PC-3 (cell line): ENCODE data around the gene MME.

Experiments
- EZH2 ChIP-seq: fragments of 300-600 bp; sonication (generic); IDR thresholded peaks from one replicate; pipeline ENCODE4 v1.6.1; 2017; ENCODE audit warnings: antibody characterized with exemption, mild to moderate bottlenecking, low read length; ENCODE audit not compliant: unreplicated experiment
- TF ChIP-seq, protein P1 (sequence below): fragments of 300-600 bp; sonication (generic); conservative IDR thresholded peaks from 2 replicates; pipeline ENCODE4 v1.5.1; 2017; ENCODE audit warnings: antibody characterized with exemption, low read depth, mild to moderate bottlenecking, low read length

DNA sequence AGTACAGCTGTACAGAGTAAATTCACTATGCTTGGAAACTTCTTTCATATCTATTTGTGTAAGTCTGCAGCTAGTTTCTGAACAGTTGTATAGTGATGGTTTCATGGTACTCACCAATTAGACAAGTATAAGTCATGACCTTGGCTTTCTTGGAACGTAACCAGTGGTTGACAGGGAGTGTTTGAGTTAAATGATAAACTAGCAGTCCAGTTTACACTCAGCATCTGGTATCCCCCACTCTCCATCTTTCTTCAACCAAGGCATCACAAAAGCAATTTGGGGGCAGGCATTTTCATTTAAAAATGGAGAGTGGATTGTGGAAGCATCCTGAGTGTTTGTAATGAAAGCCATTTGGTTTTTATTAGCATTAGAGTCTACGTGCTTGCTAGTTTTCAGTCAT lies 26.0 kb downstream of the MME start:
- TF ChIP-seq, protein P1, sequence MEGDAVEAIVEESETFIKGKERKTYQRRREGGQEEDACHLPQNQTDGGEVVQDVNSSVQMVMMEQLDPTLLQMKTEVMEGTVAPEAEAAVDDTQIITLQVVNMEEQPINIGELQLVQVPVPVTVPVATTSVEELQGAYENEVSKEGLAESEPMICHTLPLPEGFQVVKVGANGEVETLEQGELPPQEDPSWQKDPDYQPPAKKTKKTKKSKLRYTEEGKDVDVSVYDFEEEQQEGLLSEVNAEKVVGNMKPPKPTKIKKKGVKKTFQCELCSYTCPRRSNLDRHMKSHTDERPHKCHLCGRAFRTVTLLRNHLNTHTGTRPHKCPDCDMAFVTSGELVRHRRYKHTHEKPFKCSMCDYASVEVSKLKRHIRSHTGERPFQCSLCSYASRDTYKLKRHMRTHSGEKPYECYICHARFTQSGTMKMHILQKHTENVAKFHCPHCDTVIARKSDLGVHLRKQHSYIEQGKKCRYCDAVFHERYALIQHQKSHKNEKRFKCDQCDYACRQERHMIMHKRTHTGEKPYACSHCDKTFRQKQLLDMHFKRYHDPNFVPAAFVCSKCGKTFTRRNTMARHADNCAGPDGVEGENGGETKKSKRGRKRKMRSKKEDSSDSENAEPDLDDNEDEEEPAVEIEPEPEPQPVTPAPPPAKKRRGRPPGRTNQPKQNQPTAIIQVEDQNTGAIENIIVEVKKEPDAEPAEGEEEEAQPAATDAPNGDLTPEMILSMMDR: no peak
- TF ChIP-seq EZH2: no peak
